DMS79 treated with DMSO at 0.1 percent for 48 hours (cell line): ENCODE measurements around the gene TFPI2.

Source experiments
- DNase-seq: peaks from one replicate; lab custom pipeline; 2025; lab: John Stamatoyannopoulos, UW

Gene TFPI2

GRCh38 chr7:93906267-93906666, 15.7 kb upstream of the TFPI2 start, which contains the start of gene GNGT1:
Gene GNGT1 (plus strand): TSS chr7:93906567. CDS start chr7:93906747, 180 bp downstream.
- no peak for DNase-seq

GRCh38 chr7:93902777-93903423, 12.3 kb upstream of the TFPI2 start:
- no peak for DNase-seq

- no peak for DNase-seq
These were observed 7.1 kb upstream of the TFPI2 start for GRCh38 chr7:93897680-93898079.

GRCh38 chr7:93895859-93896600, 5.5 kb upstream of the TFPI2 start:
- DNase-seq: no peak

DNA sequence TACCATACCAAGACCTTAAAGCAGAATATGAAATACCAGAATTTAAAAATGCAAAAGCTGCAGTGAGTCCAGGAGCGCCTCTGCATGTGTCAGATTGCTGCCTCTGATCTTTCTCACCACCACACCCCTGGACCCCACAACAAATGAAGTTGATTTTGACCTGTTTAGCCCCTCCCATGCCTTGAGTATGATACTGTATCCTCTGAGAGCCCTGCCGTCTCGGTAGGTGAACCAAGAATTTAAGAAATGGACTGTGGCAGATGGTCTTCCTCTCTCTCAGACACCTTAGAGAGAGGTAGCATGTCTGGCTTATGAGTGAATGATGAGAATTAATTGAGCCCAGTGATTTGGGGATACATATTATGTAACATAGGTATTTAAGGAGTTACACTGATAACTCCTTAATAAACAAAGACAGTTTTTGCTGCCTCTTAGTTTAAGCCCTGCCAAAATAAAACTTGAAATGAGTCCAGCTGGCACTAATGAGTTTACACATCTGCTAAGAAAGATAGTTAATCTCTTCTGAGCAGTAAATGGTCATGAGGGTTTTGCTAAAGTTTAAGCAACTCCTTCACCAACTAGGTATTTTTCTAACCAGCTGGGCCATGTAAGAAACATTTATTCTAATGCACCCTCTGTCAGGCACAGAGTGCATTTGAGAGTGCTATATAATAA, 4.5 kb upstream of the TFPI2 start:
- DNase-seq: no peak

- no peak for DNase-seq
These were observed 3.9 kb upstream of the TFPI2 start for GRCh38 chr7:93894426-93894825.

DNA sequence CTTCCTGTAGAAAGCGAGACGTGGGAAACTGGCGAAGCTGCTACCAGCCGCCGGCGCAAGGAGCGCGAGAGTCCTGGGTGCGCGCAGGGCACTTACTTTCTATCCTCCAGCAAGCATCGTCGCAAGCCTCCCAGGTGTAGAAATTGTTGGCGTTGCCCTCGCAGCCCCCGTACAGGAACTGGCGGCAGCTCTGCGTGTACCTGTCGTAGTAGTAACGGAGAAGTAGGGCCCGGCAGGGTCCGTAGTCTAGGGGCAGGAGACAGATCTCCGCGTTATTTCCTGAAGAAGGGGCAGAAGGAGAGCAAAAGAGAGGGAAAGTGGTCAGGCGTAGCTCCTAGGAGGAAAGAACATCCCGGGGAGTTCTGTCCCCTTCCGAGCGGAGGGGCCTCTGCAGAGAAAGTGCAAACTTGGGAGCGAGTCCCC, 501 bp downstream of the TFPI2 start:
- DNase-seq: peak; percentile 43

- DNase-seq: no peak
These were observed 1.3 kb downstream of the TFPI2 start for GRCh38 chr7:93889261-93889660.

GRCh38 chr7:93884541-93884940, 6.0 kb downstream of the TFPI2 start:
- no peak for DNase-seq

DNA sequence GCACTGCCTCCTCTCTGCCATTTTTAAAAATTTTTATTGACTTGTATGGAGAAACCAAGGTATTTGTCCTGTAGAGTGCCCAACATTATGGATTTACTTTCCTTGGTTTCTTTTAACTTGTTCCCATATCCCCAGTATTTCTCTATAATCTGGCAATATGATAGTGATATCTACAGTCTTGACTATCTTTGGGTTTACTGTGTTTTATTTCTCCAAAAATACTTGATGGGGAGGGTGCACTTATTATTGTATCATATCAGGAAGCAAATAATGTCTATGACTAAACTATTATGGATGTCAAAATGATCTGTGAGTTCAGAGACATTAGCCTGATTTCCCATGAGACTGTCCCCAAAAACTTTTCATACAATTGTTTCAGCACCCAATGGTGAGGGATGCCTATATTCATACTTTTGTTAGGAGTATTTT, 6.6 kb downstream of the TFPI2 start:
- DNase-seq: no peak

DNA sequence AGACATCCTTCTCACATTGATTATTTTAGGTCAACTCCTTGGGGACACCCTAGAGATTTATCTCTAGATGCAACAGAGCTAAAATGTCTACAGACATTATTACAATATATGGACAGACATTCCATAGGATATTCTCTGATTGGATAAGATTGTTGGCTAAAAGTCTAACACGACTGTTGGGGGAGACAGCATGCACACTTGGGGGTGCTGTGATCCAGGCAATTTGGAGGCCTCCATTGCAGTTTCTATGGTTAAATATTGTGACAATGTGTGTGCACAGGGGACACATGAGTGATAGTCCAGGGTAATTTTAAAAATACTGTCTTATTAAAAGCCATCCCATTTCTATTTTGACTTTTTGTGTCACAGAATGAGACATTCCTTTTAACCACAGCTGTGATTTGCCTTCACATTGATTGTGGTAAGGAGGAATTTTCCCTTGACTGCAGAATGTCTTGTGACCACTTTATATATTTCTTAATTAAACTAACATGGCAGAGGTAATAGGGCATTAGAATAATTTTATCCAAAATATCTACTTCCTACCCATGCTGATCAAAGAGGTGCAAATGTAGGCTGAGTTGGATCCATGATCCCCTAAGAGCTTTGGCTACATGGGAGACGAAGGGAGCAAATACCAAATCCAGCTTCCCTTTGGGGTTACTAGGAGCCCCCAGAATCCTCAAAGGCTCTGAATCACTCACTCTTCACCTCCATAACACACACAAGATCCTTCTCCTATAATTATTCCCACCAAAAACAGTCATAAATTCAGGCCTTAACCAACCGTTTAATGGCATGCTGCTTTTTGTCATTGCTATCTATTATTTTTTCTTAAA, 7.3 kb downstream of the TFPI2 start:
- DNase-seq: no peak

DNA sequence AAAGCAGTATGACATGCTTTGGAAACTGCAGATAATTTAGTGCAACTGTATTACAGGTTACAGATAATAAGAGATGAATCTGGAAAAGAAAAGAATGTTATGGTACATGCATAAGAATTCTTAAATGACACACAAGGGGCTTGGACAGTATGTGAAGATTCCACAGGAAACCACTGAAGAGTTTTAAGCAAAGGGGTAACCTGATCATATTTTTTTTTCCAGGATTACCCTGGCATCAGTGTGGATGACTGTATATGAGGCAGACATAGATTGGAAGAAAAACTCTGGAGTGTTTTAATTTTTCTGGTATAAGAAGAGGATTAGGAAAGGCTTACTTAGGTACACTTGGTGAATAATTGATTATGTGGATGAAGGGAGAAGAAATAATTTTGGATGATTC, 8.1 kb downstream of the TFPI2 start:
- DNase-seq: no peak

DNA sequence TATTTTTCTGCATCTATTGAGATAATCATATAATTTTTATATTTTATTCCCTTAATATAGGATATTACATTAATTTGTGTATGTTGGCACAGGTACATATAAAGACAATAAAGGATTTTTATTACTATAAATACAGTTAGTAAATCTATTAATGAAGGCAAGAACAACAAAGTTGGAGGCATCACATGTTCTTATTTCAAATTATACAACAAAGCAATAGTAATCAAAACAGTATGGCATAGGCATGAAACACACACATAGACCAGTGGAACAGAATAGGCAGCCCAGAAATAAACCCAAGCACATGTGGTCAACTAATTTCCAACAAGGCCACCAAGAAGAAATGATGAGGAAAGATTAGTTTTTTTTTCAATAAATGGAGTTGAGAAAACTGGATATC, 11.2 kb downstream of the TFPI2 start:
- DNase-seq: no peak

GRCh38 chr7:93877742-93878141, 12.8 kb downstream of the TFPI2 start:
- no peak for DNase-seq

DNA sequence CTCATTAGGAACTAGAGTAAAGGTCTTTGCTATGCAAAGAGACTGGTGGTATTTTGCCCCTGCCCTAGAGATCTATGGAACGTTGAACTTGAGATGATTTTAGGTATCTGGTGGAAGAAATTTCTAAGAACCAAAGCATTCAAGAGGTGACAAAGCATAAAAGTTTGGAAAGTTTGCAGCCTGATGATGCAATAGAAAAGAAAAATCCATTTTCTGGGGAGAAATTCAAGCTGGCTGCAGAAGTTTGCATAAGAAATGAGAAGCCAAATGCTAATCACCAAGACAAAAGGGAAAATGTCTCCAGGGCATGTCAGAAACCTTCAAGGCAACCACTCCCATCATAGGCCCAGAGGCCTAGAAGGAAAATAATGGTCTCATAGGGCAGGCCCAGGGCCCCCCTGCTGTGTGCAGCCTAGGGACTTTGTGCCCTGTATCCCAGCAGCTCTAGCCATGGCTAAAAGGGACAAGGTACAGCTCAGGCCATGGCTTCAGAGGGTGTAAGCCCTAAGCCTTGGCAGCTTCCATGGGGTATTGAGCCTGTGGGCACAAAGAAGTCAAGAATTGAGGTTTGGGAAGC, 16.5 kb downstream of the TFPI2 start:
- DNase-seq: no peak

DNA sequence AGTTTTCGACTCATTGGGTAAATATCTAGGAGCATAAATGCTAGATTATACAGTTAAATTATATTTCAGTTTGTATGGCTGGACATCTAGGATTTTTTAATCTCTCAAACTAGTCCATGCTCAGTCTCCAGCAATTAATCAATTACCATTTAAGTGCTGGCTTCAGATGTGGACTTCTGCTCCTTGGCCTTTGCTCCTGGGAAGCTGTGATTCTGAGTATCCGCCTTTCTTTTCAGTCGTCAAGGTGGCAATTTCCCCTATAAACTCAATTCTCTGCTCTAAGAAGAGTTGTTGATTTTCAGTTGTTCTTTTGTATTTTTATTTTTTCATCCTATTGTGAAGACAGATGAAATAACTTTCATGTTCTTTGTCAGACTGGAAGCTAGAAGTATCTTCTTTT, 23.7 kb downstream of the TFPI2 start:
- no peak for DNase-seq

DNA sequence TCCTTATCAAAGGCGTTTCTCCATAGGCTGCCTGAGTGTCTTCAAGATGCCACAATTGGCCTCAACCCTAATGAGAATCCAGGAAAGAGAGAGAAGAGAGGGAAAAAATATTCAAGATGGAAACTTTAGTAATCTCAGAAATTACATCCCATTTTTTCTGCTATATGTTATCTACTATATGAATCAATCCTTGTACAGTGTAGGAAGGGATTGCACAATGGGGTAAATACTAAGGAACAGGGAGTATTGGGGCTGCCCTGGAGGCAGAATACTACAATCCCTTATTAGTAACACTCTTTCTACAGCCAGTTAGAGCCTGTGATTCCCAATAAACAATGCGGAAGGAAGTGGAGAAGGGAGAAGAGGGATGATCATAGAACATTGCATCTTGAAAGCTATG, 27.9 kb downstream of the TFPI2 start:
- no peak for DNase-seq

DNA sequence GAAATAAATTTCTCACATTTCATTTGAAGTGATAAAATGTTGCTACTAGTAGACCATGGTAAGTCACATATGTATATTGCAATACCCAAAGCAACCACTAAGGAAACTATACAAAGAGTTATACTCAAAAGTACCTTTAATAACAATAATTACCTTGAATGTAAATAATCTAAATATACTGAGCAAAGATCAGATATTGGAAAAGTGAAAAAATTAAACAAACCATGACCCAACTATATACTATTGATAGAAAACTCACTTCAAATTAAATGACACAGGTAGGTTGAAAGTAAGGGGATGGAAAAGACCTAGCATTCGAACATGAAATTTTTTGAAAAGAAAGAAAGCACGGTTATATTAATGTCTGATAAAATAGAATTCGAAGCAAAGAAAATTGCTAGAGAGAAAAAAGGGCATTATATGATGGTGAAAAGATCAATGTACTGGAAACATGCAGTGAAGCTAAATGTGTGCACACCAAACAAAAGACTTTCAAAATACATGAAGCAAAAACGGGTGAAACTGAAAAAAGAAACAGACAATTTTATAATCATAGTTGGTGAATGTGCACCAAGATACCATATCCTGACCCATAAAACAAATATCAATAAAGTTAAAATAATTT, 29.1 kb downstream of the TFPI2 start:
- DNase-seq: no peak

GRCh38 chr7:93860261-93860660, 30.3 kb downstream of the TFPI2 start:
- DNase-seq: no peak

- no peak for DNase-seq
These were observed 31.7 kb downstream of the TFPI2 start for GRCh38 chr7:93858857-93859256.

GRCh38 chr7:93856323-93856722, 34.2 kb downstream of the TFPI2 start:
- no peak for DNase-seq
